ENCODE measurements around the gene MYBPHL. TPM values are rescaled to one million over a fixed set of nuclear protein-coding genes. Genes with fewer than 3 reads are reported as not detected.

MYBPHL gene
- total and polyA plus RNA-seq, 2 donors (not counting 1 experiment from before 2014, with no cell fraction given): not detected

GRCh38 chr1:109316506-109316905 lies 9.7 kb upstream of the MYBPHL start:
- Histone ChIP-seq H3K4me2 (ENCODE audit: extremely low read depth, insufficient read depth, low read length) (no peak overlapping the region), H4K20me1 (ENCODE audit: control insufficient read depth, extremely low read depth, insufficient read depth, low read length) (no peaks in the 10 kb centered on the region), H3K9ac (ENCODE audit: insufficient read depth, low read length) (no peak overlapping the region), H3K9me3 (ENCODE audit: control insufficient read depth, insufficient read depth, low read depth, low read length) (no peaks in the 10 kb centered on the region), H2AFZ (ENCODE audit: low read length) (no peak overlapping the region), H3K4me3 (replicated peaks in 1 of 4; ENCODE audit: control extremely low read depth in 1 of 4, insufficient read depth in 1 of 4, low read depth in 3 of 4, low read length in 4 of 4) (no peak overlapping the region), H3K27ac (ENCODE audit: insufficient read depth, low read length) (no peak overlapping the region), H3K27me3 (ENCODE audit: control insufficient read depth, insufficient read depth, low read length) (no peaks in the 10 kb centered on the region), H3K36me3 (ENCODE audit: control insufficient read depth, insufficient read depth, low read length) (no peaks in the 10 kb centered on the region), H3K4me1 (ENCODE audit: control insufficient read depth, extremely low read depth, insufficient read depth, low read length) (no peaks in the 10 kb centered on the region), H3K79me2 (ENCODE audit: control insufficient read depth, insufficient read depth, low read length) (no peaks in the 10 kb centered on the region)
- no peak for DNase-seq (ENCODE audit: low read depth in 2 of 2)
- TF ChIP-seq EZH2 (IDR thresholded peaks at IDR 0.05; ENCODE audit: low read length, missing control alignments) (no peak), CTCF (conservative IDR thresholded peaks at IDR 0.05 in 1 of 2, IDR thresholded peaks at IDR 0.05 in 1 of 2; ENCODE audit: low read depth in 1 of 2, low read length in 2 of 2) (no peak)

- Histone ChIP-seq H3K79me2 (ENCODE audit: control insufficient read depth, insufficient read depth, low read length) (no peaks in the 10 kb centered on the region), H3K4me1 (ENCODE audit: control insufficient read depth, extremely low read depth, insufficient read depth, low read length) (no peaks in the 10 kb centered on the region), H4K20me1 (ENCODE audit: control insufficient read depth, extremely low read depth, insufficient read depth, low read length) (no peaks in the 10 kb centered on the region), H2AFZ (ENCODE audit: low read length) (no peak overlapping the region), H3K9me3 (ENCODE audit: control insufficient read depth, insufficient read depth, low read depth, low read length) (no peaks in the 10 kb centered on the region), H3K36me3 (ENCODE audit: control insufficient read depth, insufficient read depth, low read length) (no peaks in the 10 kb centered on the region), H3K4me2 (ENCODE audit: extremely low read depth, insufficient read depth, low read length) (no peak overlapping the region), H3K27ac (ENCODE audit: insufficient read depth, low read length) (no peak overlapping the region), H3K27me3 (ENCODE audit: control insufficient read depth, insufficient read depth, low read length) (no peaks in the 10 kb centered on the region), H3K4me3 (replicated peaks in 1 of 4; ENCODE audit: control extremely low read depth in 1 of 4, insufficient read depth in 1 of 4, low read depth in 3 of 4, low read length in 4 of 4) (no peak overlapping the region), H3K9ac (ENCODE audit: insufficient read depth, low read length) (no peak overlapping the region)
- TF ChIP-seq EZH2 (IDR thresholded peaks at IDR 0.05; ENCODE audit: low read length, missing control alignments) (no peak), CTCF (conservative IDR thresholded peaks at IDR 0.05 in 1 of 2, IDR thresholded peaks at IDR 0.05 in 1 of 2; ENCODE audit: low read depth in 1 of 2, low read length in 2 of 2) (no peak)
- DNase-seq (ENCODE audit: low read depth in 2 of 2): no peak
These were observed 8.5 kb upstream of the MYBPHL start for GRCh38 chr1:109315288-109315687.

- no peak overlapping the region for H3K4me3 ChIP-seq (replicated peaks in 1 of 4; ENCODE audit: control extremely low read depth in 1 of 4, insufficient read depth in 1 of 4, low read depth in 3 of 4, low read length in 4 of 4)
- no peak overlapping the region for H3K4me2 ChIP-seq (ENCODE audit: extremely low read depth, insufficient read depth, low read length)
- no peaks in the 10 kb centered on the region for H3K27me3 ChIP-seq (ENCODE audit: control insufficient read depth, insufficient read depth, low read length)
- TF ChIP-seq CTCF (conservative IDR thresholded peaks at IDR 0.05 in 1 of 2, IDR thresholded peaks at IDR 0.05 in 1 of 2; ENCODE audit: low read depth in 1 of 2, low read length in 2 of 2) (no peak), EZH2 (IDR thresholded peaks at IDR 0.05; ENCODE audit: low read length, missing control alignments) (no peak)
- H4K20me1 ChIP-seq (ENCODE audit: control insufficient read depth, extremely low read depth, insufficient read depth, low read length): no peaks in the 10 kb centered on the region
- peak; percentile 12 to 65 for DNase-seq (ENCODE audit: low read depth in 2 of 2)
- H3K36me3 ChIP-seq (ENCODE audit: control insufficient read depth, insufficient read depth, low read length): no peaks in the 10 kb centered on the region
- H3K27ac ChIP-seq (ENCODE audit: insufficient read depth, low read length): no peak overlapping the region
- no peak overlapping the region for H2AFZ ChIP-seq (ENCODE audit: low read length)
- H3K79me2 ChIP-seq (ENCODE audit: control insufficient read depth, insufficient read depth, low read length): no peaks in the 10 kb centered on the region
- H3K9ac ChIP-seq (ENCODE audit: insufficient read depth, low read length): no peak overlapping the region
- H3K9me3 ChIP-seq (ENCODE audit: control insufficient read depth, insufficient read depth, low read depth, low read length): no peaks in the 10 kb centered on the region
- no peaks in the 10 kb centered on the region for H3K4me1 ChIP-seq (ENCODE audit: control insufficient read depth, extremely low read depth, insufficient read depth, low read length)
These were observed 8.0 kb upstream of the MYBPHL start for GRCh38 chr1:109314795-109315194.
